HEK293T (cell line): ENCODE data around the gene ITGA3.

Source experiments
- PKNOX1 ChIP-seq: fragments of 450-650 bp; IDR thresholded peaks from 2 replicates; pipeline ENCODE4 v1.6.1; 2016
- SUZ12 ChIP-seq: fragments of 450-650 bp; IDR thresholded peaks from 2 replicates; pipeline ENCODE4 v1.6.1; 2016; ENCODE audit warnings: mild to moderate bottlenecking

- no peak for TF ChIP-seq PKNOX1
- TF ChIP-seq SUZ12 = no peak
Measured at GRCh38 chr17:50060951-50061712, 5.2 kb downstream of the ITGA3 start.
